HepG2 (cell line): ENCODE measurements around the gene LGR6. TPM values are rescaled to one million over a fixed set of nuclear protein-coding genes. Genes with fewer than 3 reads are reported as not detected.

Experiments
- ATAC-seq: fragments of 200-7000 bp; cut with Tn5 transposase; 3 replicates; pipeline ENCODE4 v1.9.1; 2020; ENCODE audit warnings: mild to moderate bottlenecking, moderate library complexity
- BruUV-seq: library from RNA; stranded (reverse); fragments of 400-500 nt; replicated peaks from 2 replicates; lab custom pipeline; 2021; lab: Mats Ljungman, UMichigan
- CTCF ChIA-PET: fragments of 300-600 bp; formaldehyde crosslinking; extraction: SDS; loops from one replicate; lab custom pipeline; 2021; ENCODE audit warnings: low total read pairs, inconsistent platforms, low intra/inter-chr PET ratio; lab: Yijun Ruan, JAX
- POLR2A ChIA-PET: fragments of 350-600 bp; sonication (Branson Sonifier 250); formaldehyde crosslinking; loops from one replicate; lab custom pipeline; 2020; ENCODE audit warnings: antibody characterized with exemption, inconsistent platforms; lab: Yijun Ruan, JAX
- DNase-seq: peaks from one replicate; pipeline ENCODE4 v3.0.0-alpha.2; 2015; ENCODE audit warnings: low spot score
- FAIRE-seq: peaks from 3 replicates; lab custom pipeline; 2011; peaks lifted over from hg19 to GRCh38; lab: Jason Lieb, UNC
- H2AFZ ChIP-seq: one replicate; pipeline ENCODE4 v1.6.1; 2011; ENCODE audit warnings: low read length, inconsistent platforms
- H3K27ac ChIP-seq: fragments of 300-600 bp; 3 replicates; pipeline ENCODE4 v1.8.0; 2011; ENCODE audit warnings: mixed run types, mild to moderate bottlenecking, mixed read lengths, low read length, inconsistent platforms; ENCODE audit not compliant: insufficient read depth; ENCODE audit errors: extremely low read length
- H3K27me3 ChIP-seq, 2 experiments: fragments of 200-600 bp in 1 of 2; 2 replicates in 1 of 2; 3 replicates in 1 of 2; pipeline versions ENCODE4 v1.6.0 to v1.8.0; 2011; ENCODE audit warnings: low read length in 2 of 2, mild to moderate bottlenecking in 2 of 2, moderate library complexity in 2 of 2, inconsistent platforms in 1 of 2; ENCODE audit not compliant: insufficient read depth in 2 of 2, control insufficient read depth in 1 of 2
- H3K36me3 ChIP-seq, 2 experiments: fragments of 200-600 bp in 1 of 2; replicated peaks in 1 of 2; 2 replicates in 1 of 2; 3 replicates in 1 of 2; pipeline versions ENCODE4 v1.5.1 to v1.8.0; 2011; ENCODE audit warnings: low read length in 2 of 2, inconsistent platforms in 1 of 2; ENCODE audit not compliant: insufficient read depth in 2 of 2, control insufficient read depth in 1 of 2
- H3K4me1 ChIP-seq: 2 replicates; pipeline ENCODE4 v1.5.1; 2012; ENCODE audit warnings: low read length, inconsistent platforms; ENCODE audit not compliant: insufficient read depth
- H3K4me2 ChIP-seq: 2 replicates; pipeline ENCODE4 v1.6.0; 2011; ENCODE audit warnings: low read depth, low read length, inconsistent platforms
- H3K4me3 ChIP-seq, 3 experiments: fragments of 200-600 bp in 1 of 3; sonication (generic), shearing (Covaris generic) in 1 of 3; replicated peaks in 1 of 3; 2 replicates each; pipeline ENCODE4 v1.5.1; 2011 to 2016; ENCODE audit warnings: low read length in 3 of 3, inconsistent platforms in 2 of 3, low read depth in 2 of 3, mild to moderate bottlenecking in 2 of 3, control low read depth in 1 of 3, mixed read lengths in 1 of 3; ENCODE audit not compliant: insufficient read depth in 1 of 3
- H3K79me2 ChIP-seq: one replicate; pipeline ENCODE4 v1.6.1; 2011; ENCODE audit warnings: low read length, inconsistent platforms; ENCODE audit not compliant: insufficient read depth
- H3K9ac ChIP-seq: 2 replicates; pipeline ENCODE4 v1.6.0; 2011; ENCODE audit warnings: mild to moderate bottlenecking, low read depth, low read length, inconsistent platforms; ENCODE audit not compliant: insufficient read depth
- H3K9me3 ChIP-seq: 2 replicates; pipeline ENCODE4 v1.5.1; 2012; ENCODE audit warnings: mild to moderate bottlenecking, low read length
- H4K20me1 ChIP-seq: 2 replicates; pipeline ENCODE4 v1.6.0; 2011; ENCODE audit warnings: inconsistent platforms, mild to moderate bottlenecking, low read length, moderate library complexity; ENCODE audit not compliant: insufficient read depth
- BHLHE40 ChIP-seq: IDR thresholded peaks from 2 replicates; pipeline ENCODE4 v1.6.1; 2011; ENCODE audit warnings: low read length, improper control_type of control experiment
- CHD2 ChIP-seq: IDR thresholded peaks from 2 replicates; pipeline ENCODE4 v1.6.1; 2011; ENCODE audit warnings: low read depth, low read length, improper control_type of control experiment
- FOXA1 ChIP-seq, 2 experiments: fragments of 450-650 bp in 1 of 2; sonication (generic) in 1 of 2; formaldehyde crosslinking in 1 of 2; IDR thresholded peaks; 2 replicates each; pipeline versions ENCODE4 v1.4.0 to v1.6.1; 2016 to 2020; ENCODE audit warnings: missing genetic modification reagents in 1 of 2
- GMEB2 ChIP-seq: IDR thresholded peaks from 2 replicates; pipeline ENCODE4 v1.6.1; 2016; ENCODE audit warnings: missing biosample characterization, missing genetic modification reagents, low read depth
- HMGXB4 ChIP-seq, 2 experiments: sonication (generic) in 1 of 2; formaldehyde crosslinking in 1 of 2; IDR thresholded peaks; 2 replicates each; pipeline versions ENCODE4 v1.4.0 to v1.6.1; 2018 to 2020; ENCODE audit warnings: missing genetic modification reagents in 2 of 2, borderline replicate concordance in 1 of 2, low read depth in 1 of 2, mild to moderate bottlenecking in 1 of 2, missing biosample characterization in 1 of 2
- JUN ChIP-seq: sonication (generic); formaldehyde crosslinking; IDR thresholded peaks from 2 replicates; pipeline ENCODE4 v1.4.0; 2020; ENCODE audit warnings: mild to moderate bottlenecking, missing genetic modification reagents
- NKX3-1 ChIP-seq: sonication (generic); formaldehyde crosslinking; IDR thresholded peaks from 2 replicates; pipeline ENCODE4 v1.5.0; 2020; ENCODE audit warnings: missing genetic modification reagents
- PHF8 ChIP-seq: sonication (generic); formaldehyde crosslinking; IDR thresholded peaks from 2 replicates; pipeline ENCODE4 v1.5.0; 2020; ENCODE audit warnings: missing genetic modification reagents
- SMAD3 ChIP-seq: sonication (generic); formaldehyde crosslinking; IDR thresholded peaks from 2 replicates; pipeline ENCODE4 v1.4.0; 2020; ENCODE audit warnings: missing genetic modification reagents
- ZNF138 ChIP-seq: sonication (generic); formaldehyde crosslinking; IDR thresholded peaks from 2 replicates; pipeline ENCODE4 v1.5.0; 2020; ENCODE audit warnings: mild to moderate bottlenecking, low read depth, missing genetic modification reagents
- ZNF17 ChIP-seq: sonication (generic); formaldehyde crosslinking; IDR thresholded peaks from 2 replicates; pipeline ENCODE4 v1.5.0; 2020; ENCODE audit warnings: mild to moderate bottlenecking, missing genetic modification reagents
- ZNF180 ChIP-seq: sonication (generic); formaldehyde crosslinking; IDR thresholded peaks from 2 replicates; pipeline ENCODE4 v1.4.0; 2020; ENCODE audit warnings: low read depth, missing genetic modification reagents, borderline replicate concordance
- ZNF225 ChIP-seq: sonication (generic); formaldehyde crosslinking; IDR thresholded peaks from 2 replicates; pipeline ENCODE4 v1.4.0; 2020; ENCODE audit warnings: mild to moderate bottlenecking, missing genetic modification reagents
- ZNF496 ChIP-seq: sonication (generic); formaldehyde crosslinking; IDR thresholded peaks from 2 replicates; pipeline ENCODE4 v1.8.1; 2023; ENCODE audit warnings: mild to moderate bottlenecking, moderate library complexity, missing genetic modification reagents; ENCODE audit not compliant: insufficient replicate concordance
- ZNF720 ChIP-seq: sonication (generic); formaldehyde crosslinking; IDR thresholded peaks from 2 replicates; pipeline ENCODE4 v1.4.0; 2020; ENCODE audit warnings: missing genetic modification reagents
- ZNF816 ChIP-seq: sonication (generic); formaldehyde crosslinking; IDR thresholded peaks from 2 replicates; pipeline ENCODE4 v1.8.0; 2022; ENCODE audit warnings: missing genetic modification reagents, mild to moderate bottlenecking, borderline replicate concordance
- WGBS: methylation state at CpG from one replicate; pipeline ENCODE4 v1.1.6; 2017; ENCODE audit warnings: low lambda C conversion rate; 5-methylcytosine and 5-hydroxymethylcytosine counted together
- in situ Hi-C: cut with HindIII; loops from 2 replicates; pipeline ENCODE4 v1.10.0; 2017; ENCODE audit warnings: low pct_unique_long_range_greater_than_20kb; ENCODE audit not compliant: extremely low pct_ligation_motif_present
- intact Hi-C: fragments of 100-400 bp; cut with micrococcal nuclease; formaldehyde crosslinking; loops from one replicate; pipeline ENCODE4 v1.10.0; 2022; ENCODE audit not compliant: unreplicated experiment
- polyA plus RNA-seq, 8 experiments: library from polyadenylated mRNA; depleted of rRNA in 3 of 8; stranded (reverse) in 7 of 8; unstranded in 1 of 8; fragments of >200 nt; fragmentation: Illumina TruSeq in 4 of 8; extraction: Trizol in 4 of 8; gene quantifications; 2 replicates each; pipeline versions ENCODE4 v1.2.1 to v1.2.3, GENCODE V29; 2011 to 2016; ENCODE audit warnings: low read depth in 4 of 8, missing spikeins in 1 of 8, mixed read lengths in 1 of 8; ENCODE audit not compliant: insufficient read depth in 1 of 8
- total RNA-seq, 5 experiments: library from RNA; depleted of rRNA; stranded (reverse); fragments of >200 nt; fragmentation: Illumina TruSeq; extraction: Trizol; gene quantifications; 2 replicates each; pipeline ENCODE4 v1.2.3, GENCODE V29; 2016; ENCODE audit warnings: low read depth in 1 of 5

Gene LGR6
- total and polyA plus RNA-seq, 2 of the 13 experiments (the other 11 are each of a cell fraction or from before 2014, with no cell fraction given) = 0.07 TPM; not detected in 1

GRCh38 chr1:202268032-202268431 lies 74.4 kb downstream of the LGR6 start (continued):
- no peak for TF ChIP-seq GMEB2 (CRISPR knock-in tag)
- no peak for TF ChIP-seq ZNF720 (CRISPR knock-in tag)
- no peak for TF ChIP-seq ZNF180 (CRISPR knock-in tag)
- TF ChIP-seq BHLHE40 = no peak
- no peak for TF ChIP-seq JUN (CRISPR knock-in tag)
- TF ChIP-seq HMGXB4 (CRISPR knock-in tag; IDR thresholded peaks at IDR 0.05; ENCODE audit: borderline replicate concordance in 1 of 2, low read depth in 1 of 2) = no peak
- TF ChIP-seq NKX3-1 (CRISPR knock-in tag) = no peak

- ChIA-PET POLR2A (no interaction called here), CTCF (no interaction called here)
- no peak for FAIRE-seq
- Histone ChIP-seq H4K20me1 (no peaks in the 10 kb centered on the region), H3K27ac (no peak overlapping the region), H3K4me2 (no peak overlapping the region), H3K36me3 (no peaks in the 10 kb centered on the region), H3K9me3 (no peaks in the 10 kb centered on the region), H3K27me3 (peaks cover 3 to 58% of the 10 kb centered on the region in 2 experiments; a peak in 4 of 5 replicates), H3K9ac (no peak overlapping the region), H3K79me2 (no peaks in the 10 kb centered on the region), H3K4me1 (no peaks in the 10 kb centered on the region), H3K4me3 (no peak overlapping the region), H2AFZ (no peak overlapping the region)
- WGBS = 15% methylated on average over 5 of the region's 5 CpGs
- no TSS peak for BruUV-seq
- DNase-seq = no peak
- ATAC-seq = no peak
- in situ Hi-C loops (no loop called here), intact Hi-C loops (no loop called here)
- no peak for TF ChIP-seq ZNF138 (CRISPR knock-in tag)
- no peak for TF ChIP-seq PHF8 (CRISPR knock-in tag)
- TF ChIP-seq ZNF496 (CRISPR knock-in tag) = no peak
- TF ChIP-seq SMAD3 = no peak
- TF ChIP-seq ZNF816 (CRISPR knock-in tag) = no peak
- TF ChIP-seq ZNF17 (CRISPR knock-in tag) = no peak
- TF ChIP-seq FOXA1 (IDR thresholded peaks at IDR 0.05) = no peak
- no peak for TF ChIP-seq FOXA1 (CRISPR knock-in tag; IDR thresholded peaks at IDR 0.05)
- TF ChIP-seq ZNF225 (CRISPR knock-in tag) = no peak
- no peak for TF ChIP-seq CHD2
Observed at GRCh38 chr1:202268817-202269216, 75.2 kb downstream of the LGR6 start.
